ENCODE measurements around the gene SLC30A2.

The SLC30A2 gene

GRCh38 chr1:26038904-26039303 is 7.0 kb downstream of the SLC30A2 start:
- no peak for DNase-seq (ENCODE audit: low spot score)

GRCh38 chr1:26038477-26038876 is 7.4 kb downstream of the SLC30A2 start:
- DNase-seq (ENCODE audit: low spot score): no peak

- DNase-seq (ENCODE audit: low spot score): no peak
Observed at GRCh38 chr1:26037904-26038303, 8.0 kb downstream of the SLC30A2 start.

- no peak for DNase-seq (ENCODE audit: low spot score)
Observed at GRCh38 chr1:26036756-26037281, 9.1 kb downstream of the SLC30A2 start.

DNA sequence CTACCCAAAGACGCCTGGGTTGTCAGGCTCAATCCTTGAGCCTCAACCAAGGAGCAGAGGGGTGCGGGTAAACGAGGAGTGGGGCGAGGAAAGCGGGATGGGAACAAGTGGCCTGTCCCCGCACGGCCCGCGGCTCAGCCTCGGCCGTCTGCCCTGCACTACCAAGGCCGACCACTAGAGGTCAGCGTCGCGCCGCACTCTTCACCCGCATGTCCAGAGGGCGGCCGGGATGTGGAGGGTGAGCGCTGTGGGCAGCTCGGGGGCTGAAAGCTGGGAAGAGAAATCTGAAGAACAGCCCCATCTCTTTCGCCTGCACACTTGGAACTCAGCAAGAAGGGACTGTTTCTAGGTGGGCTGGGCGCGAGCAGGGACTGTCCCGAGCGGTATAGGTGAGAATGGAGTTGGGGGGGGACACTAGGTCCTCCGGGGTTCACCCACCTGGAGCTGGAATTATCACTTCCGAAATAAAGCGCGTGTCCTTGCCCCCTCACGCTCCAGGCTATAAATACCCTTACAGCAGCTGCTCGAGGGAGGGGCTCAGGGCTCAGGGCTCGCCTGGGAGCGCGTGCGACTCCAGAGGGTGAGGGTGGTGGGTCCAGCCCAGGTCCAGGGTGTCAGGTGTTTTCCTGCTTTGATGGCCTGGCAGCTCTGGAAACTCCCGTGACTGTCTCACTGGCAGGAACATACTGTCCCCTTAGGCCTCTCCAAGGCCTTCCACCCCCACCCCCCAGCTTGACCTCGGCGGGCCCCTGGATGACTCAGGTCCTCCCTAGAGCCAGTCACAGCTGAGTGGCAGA is 9.8 kb downstream of the SLC30A2 start:
- DNase-seq (ENCODE audit: low spot score): peak; percentile 75

- peak; percentile 79 for DNase-seq (ENCODE audit: low spot score)
Observed at GRCh38 chr1:26035203-26035958, 10.5 kb downstream of the SLC30A2 start.

- no peak for DNase-seq (ENCODE audit: low spot score)
Observed at GRCh38 chr1:26034504-26035202, 11.3 kb downstream of the SLC30A2 start.

- no peak for DNase-seq (ENCODE audit: low spot score)
Observed at GRCh38 chr1:26032656-26033357, 13.1 kb downstream of the SLC30A2 start.

DNA sequence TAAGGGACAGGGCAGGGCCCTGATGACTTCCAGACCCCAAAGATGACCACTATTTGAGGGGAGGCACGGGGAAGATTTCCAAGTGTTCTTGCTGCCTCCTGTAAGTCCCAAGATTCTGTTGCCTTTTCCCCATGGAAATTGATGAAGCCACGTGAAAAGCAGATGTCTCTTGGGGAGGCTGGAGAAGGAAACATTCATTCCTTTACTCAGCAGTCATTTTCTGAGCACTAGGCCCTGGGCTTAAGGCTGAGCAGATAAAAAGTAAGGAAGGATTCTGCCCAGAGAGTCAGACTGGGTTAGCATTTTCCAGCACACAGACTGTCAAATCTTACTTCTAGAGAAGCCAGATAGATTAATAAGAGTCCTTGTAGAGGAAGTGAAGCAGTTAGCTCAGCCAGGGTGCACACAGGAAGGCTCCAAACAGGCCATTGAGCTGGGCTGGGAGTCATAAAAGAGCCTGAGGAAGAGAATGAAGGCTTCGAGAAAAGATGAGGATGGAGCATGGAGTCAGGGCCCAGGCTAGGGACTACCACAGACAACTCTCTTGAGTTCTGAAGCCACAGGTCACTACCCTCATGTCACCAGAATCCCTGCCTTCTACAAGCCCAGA is 14.2 kb downstream of the SLC30A2 start:
- no peak for DNase-seq (ENCODE audit: low spot score)

- no peak for DNase-seq (ENCODE audit: low spot score)
Observed at GRCh38 chr1:26031196-26031595, 14.7 kb downstream of the SLC30A2 start.

GRCh38 chr1:26029864-26030481 is 15.9 kb downstream of the SLC30A2 start:
- DNase-seq (ENCODE audit: low spot score): no peak

DNA sequence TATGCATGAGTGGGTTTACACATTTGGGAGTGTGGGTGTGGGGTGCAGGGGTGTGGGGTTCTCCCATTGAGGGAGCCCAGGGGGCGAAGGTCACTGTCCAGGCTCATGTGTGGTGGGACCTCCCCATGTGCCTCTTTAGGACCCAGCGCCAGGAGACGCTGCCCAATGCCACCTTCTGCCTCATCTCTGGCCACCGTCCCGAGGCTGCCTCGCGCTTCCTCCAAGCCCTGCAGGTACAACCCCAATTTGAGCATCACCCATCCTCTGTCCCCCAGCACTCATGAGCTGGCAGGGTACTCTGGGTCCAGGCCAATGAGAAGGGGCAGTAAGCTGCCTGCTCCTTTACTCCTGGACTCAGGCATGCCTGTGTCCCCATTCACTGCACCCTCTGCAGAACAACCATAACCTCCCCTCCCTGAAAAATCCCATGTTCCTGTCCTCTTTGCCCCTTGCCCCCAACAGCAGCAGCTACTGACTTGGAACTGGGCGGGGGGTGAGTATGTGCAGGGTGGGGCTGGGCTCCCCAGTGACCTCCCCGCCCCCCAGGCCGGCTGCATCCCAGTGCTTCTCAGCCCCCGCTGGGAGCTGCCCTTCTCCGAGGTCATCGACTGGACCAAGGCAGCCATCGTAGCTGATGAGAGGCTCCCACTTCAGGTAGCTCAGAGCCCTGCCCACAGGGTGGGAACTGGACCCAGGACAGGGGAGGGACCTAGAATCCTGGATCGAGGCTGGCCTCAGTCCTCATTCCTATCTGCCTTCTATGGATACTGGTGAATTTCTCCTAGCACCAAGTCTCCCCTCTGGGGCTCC is 16.7 kb downstream of the SLC30A2 start:
- no peak for DNase-seq (ENCODE audit: low spot score)

DNA sequence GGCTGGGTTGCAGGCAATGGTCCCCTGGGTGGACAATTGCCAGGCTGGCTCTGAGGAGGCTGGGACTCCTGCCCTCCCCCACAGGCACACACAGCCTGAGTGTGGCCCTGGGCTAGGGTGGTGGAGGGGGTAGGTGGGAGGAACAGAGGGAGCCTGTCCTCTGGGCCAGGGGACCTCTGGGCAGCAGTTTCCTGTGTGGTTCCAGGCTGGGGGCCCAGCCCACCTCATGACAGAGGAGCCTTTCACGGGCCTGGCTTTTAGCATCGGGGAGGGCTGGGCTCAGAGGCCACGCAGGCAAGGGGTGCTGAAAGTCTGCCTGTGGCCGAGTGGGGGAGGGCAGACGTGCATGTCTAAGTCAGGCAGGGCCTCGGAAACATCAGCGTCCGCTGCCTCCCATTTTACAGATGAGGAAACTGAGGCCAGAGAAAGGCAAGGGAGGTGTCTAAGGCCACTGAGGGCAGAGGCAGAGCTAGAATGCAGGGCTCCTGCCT is 17.4 kb downstream of the SLC30A2 start:
- DNase-seq (ENCODE audit: low spot score): no peak

GRCh38 chr1:26027716-26028489 is 18.0 kb downstream of the SLC30A2 start:
- no peak for DNase-seq (ENCODE audit: low spot score)

DNA sequence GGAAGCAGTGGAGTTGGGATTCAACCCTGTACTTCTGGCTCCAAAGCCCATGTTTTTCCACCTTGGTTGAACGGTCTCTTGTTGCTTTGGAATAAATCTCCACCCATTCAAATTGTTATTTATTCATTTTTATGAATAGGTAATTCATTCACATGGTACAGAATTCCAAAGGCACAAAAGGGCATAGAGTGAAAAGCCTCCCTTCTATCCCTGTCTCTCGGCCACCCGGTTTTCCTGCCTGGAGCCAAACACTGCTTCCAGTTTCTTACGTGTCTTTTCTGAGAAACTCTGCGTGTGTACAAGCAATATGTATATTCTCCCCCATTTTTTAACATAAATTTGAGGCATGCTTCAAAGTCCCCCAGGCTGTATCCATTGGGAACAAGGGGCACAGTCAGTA is 20.4 kb downstream of the SLC30A2 start:
- no peak for DNase-seq (ENCODE audit: low spot score)

DNA sequence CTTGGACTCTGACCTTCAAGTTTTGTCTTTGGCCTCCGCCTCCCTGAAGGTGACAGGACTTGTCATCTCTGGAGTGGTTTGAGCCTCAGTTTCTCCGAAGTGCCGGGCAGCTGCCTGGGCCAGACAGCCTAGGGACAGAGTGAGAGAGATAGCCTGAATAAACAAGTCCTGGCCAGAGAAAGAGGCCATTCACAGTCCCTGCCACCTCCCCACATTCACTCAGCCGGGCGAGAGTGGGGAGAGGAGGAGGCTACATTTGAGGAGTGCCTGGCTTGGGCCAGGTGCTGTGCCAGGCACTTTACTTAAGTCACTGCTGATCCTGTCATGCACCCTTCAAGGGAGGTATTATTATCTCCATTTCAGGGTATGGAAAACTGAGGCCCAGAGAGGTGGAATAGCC is 20.9 kb downstream of the SLC30A2 start:
- DNase-seq (ENCODE audit: low spot score): no peak

- DNase-seq (ENCODE audit: low spot score): no peak
Observed at GRCh38 chr1:26023826-26024225, 22.1 kb downstream of the SLC30A2 start.

GRCh38 chr1:26023009-26023408 is 22.9 kb downstream of the SLC30A2 start:
- no peak for DNase-seq (ENCODE audit: low spot score)

GRCh38 chr1:26022404-26022779 is 23.5 kb downstream of the SLC30A2 start:
- DNase-seq (ENCODE audit: low spot score): no peak

Data from kidney capillary endothelial cell (primary cell).